CD1c-positive myeloid dendritic cell (primary cell): ENCODE data around the gene RIMBP3B.
"Not testable (repeated sequence)": the region's sequence is repeated elsewhere in the genome, so short reads cannot be mapped to it uniquely, and the experiment has no call there.

Source experiments
- DNase-seq: peaks from one replicate; pipeline ENCODE4 v3.0.0-alpha.2; 2016; ENCODE audit errors: extremely low spot score

The RIMBP3B gene, protein sequence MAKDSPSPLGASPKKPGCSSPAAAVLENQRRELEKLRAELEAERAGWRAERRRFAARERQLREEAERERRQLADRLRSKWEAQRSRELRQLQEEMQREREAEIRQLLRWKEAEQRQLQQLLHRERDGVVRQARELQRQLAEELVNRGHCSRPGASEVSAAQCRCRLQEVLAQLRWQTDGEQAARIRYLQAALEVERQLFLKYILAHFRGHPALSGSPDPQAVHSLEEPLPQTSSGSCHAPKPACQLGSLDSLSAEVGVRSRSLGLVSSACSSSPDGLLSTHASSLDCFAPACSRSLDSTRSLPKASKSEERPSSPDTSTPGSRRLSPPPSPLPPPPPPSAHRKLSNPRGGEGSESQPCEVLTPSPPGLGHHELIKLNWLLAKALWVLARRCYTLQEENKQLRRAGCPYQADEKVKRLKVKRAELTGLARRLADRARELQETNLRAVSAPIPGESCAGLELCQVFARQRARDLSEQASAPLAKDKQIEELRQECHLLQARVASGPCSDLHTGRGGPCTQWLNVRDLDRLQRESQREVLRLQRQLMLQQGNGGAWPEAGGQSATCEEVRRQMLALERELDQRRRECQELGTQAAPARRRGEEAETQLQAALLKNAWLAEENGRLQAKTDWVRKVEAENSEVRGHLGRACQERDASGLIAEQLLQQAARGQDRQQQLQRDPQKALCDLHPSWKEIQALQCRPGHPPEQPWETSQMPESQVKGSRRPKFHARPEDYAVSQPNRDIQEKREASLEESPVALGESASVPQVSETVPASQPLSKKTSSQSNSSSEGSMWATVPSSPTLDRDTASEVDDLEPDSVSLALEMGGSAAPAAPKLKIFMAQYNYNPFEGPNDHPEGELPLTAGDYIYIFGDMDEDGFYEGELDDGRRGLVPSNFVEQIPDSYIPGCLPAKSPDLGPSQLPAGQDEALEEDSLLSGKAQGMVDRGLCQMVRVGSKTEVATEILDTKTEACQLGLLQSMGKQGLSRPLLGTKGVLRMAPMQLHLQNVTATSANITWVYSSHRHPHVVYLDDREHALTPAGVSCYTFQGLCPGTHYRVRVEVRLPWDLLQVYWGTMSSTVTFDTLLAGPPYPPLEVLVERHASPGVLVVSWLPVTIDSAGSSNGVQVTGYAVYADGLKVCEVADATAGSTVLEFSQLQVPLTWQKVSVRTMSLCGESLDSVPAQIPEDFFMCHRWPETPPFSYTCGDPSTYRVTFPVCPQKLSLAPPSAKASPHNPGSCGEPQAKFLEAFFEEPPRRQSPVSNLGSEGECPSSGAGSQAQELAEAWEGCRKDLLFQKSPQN (N-terminal part only)

DNA sequence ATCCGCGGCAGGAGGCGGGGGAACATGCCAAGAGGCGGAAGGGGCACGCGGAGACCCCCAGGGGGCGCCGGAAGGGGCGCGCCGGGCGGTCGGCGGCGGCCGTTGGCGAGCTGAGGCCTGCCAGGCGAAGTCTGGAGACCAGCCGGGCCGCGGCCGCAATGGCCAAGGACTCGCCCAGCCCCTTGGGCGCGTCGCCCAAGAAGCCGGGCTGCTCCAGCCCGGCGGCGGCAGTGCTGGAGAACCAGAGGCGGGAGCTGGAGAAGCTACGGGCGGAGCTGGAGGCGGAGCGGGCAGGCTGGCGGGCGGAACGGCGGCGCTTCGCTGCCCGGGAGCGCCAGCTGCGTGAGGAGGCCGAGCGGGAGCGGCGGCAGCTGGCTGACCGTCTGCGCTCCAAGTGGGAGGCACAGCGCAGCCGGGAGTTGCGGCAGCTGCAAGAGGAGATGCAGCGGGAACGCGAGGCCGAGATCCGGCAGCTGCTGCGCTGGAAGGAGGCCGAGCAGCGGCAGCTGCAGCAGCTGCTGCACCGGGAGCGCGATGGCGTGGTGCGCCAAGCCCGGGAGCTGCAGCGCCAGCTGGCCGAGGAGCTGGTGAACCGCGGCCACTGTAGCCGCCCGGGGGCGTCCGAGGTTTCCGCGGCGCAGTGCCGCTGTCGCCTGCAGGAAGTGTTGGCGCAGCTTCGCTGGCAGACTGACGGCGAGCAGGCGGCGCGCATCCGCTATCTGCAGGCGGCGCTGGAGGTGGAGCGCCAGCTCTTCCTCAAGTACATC is at the start of gene RIMBP3B:
RIMBP3B (plus strand) TSS at position 51 of the 767 bp plus-strand sequence; CDS start at position 159, 108 bp downstream.
- DNase-seq: not testable (repeated sequence)

DNA sequence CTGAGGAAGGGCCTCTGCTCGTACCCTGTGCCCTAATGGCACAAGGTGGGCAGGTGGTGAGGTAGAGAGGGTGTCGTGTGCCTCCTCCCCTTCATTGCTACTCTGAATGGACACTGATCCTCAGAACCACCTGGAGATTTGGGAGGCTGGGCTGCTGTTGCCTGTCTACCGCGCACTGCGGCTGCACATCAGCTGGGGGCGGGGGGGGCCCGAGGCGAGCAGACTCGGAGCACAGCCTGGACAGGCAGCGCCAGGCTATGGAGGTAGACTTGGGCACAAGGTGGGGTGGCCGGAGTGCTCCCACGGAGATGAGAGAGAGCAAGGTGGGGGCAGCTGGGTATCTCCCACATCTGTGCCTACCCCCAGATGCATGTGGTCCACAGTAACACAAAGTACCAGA is 26.0 kb upstream of the RIMBP3B start:
- not testable (repeated sequence) for DNase-seq

DNA sequence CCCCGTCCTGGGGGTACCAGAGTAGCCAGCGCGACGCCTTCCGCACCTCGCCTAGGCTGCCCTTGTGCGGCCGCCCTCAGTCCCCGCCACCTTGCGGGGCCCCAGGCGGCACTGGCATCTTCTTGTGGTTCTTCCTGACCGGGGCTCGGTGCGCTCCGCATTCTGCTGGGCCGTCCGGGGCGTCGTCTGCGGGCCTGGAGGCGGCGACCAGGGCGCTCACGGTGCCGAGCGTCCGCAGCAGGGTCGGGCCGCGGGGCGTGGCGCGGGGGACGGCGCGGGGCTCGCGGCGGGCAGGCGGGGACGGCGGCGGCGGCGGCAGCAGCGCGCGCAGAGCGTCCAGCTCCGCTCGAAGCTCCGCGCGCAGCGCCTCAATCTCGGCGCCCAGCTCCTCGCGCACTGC is 23.0 kb upstream of the RIMBP3B start:
- not testable (repeated sequence) for DNase-seq

DNA sequence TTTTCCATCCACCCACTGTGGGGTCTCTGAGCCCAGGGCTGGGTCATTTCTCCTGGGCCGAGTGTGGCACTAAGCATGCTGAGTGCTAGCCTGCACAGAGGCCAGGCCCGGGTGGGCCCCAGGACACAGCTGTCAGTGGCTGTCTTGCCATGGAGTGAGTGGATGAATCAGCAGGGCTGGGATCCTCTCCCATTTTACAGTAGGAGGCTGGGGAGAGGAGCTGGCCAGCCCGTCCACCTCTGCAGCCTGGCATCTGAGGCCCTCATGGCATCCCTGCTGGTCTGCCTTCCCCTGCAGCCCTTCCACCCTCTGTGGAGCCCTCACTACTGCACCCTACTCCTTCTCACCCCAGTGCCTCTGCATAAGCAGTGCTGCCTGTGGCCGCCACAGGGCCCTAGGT is 21.1 kb upstream of the RIMBP3B start:
- DNase-seq: not testable (repeated sequence)

DNA sequence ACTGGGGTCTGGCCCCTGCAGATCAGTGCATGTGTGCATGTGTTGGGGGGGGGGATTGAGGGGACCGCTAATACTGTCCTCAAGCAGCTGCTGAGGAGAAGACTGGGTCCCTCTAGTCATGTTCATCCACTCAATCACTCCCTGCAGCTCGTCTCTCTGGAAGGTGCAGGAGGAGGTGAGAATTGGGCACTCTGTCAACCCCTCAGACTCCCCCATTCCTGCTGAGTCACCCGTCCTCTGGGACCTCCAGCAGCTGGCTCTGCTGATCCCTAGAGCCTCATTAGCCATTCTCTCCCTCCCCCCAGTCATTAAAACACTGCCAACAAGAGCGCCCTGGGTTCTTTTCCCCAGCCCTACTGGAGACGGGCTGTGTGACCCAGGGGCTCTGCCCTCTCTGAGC is 20.5 kb upstream of the RIMBP3B start:
- DNase-seq: not testable (repeated sequence)

DNA sequence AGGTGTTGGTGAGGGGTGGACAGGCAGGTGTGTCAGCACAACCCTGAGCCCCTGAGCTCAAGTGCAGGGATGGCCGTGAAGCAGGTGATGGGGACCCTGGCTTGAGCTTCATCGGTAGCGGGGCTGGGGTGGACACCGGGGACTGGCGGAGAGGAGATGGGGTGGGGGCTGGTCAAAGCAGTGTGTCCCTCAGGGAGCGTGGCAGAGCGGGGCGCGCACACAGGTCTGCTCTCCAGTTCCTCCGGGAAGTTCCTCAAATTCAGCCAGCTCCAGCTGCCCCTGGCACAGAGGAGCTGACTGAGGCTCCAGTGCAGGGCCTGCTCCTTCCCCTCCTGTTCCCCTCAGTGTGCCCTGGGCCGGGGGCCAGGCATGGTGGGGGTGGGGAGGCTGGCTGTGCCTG is 19.7 kb upstream of the RIMBP3B start:
- DNase-seq: not testable (repeated sequence)

DNA sequence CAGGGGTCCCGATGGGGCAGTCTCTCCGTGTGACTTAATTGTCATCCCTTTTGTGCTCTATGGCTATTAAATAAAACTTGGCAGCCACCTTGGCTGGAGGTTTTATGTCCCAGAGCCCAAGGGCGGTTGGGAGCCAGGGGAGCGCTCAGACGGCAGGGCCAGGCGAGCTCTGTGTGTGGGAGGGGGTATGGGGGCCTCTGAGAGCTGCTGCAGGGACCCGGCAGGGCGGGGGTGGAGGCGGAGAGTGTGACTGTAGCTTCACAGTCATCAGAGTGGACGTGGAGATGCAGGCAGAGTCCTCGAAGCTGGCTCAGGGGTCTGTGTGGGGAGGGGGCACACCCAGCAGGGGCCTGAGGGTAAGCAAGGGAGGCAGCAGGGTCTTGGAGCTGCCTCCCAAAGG is 19.2 kb upstream of the RIMBP3B start:
- DNase-seq: not testable (repeated sequence)

DNA sequence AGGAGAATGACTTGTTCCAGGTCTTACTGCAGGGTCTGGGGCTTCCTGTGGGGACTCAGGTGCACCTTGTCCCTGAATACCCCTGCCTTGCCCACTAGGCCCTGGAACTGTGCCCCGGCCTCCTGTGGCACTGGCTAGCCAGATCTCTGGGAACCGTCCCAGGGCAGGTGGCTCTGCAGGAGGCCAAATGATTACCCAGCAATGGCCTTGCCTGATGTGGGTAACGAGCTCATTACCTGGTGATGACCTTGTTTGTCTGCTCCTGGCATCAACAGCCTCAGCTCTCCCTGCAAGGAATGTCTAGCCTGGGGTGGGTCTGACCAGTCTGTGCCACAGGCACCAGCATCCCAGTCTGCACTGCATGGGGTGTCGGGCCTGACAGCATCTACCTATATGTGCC is 18.2 kb upstream of the RIMBP3B start:
- DNase-seq: not testable (repeated sequence)

DNA sequence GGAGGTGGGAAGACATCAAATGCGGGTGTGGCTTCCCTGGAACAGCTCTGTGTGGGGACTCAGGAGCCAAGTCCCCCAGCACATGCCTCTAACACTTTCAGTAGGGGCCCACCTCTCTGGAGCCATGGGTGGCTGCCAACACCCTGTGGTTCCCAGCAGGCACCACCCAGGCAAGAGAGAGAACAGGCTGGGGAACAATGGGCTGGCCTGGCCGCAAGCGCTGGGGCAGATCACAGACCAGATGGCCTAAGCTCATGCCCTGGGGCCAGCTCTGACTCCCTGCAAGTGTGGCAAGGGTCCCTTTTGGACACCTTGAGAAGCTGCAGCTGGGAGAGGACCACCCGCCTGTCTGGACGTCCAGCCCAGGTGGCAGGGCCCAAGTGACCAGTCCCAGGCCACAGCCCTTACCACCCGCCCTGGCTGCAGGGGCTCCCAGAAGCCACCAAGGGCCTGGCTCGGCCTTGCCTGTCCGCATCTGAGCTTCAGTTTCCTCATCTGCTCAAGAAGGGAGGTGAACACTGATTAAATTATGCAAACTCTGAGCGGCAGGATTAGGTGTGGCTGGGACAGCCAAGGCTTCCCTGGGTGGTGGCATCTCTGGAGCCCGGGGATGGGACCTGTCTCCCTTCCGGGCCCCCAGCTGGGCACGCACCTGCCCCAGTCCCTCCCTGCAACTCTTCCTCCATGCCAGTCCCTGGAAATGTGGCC is 14.8 kb upstream of the RIMBP3B start:
- not testable (repeated sequence) for DNase-seq

DNA sequence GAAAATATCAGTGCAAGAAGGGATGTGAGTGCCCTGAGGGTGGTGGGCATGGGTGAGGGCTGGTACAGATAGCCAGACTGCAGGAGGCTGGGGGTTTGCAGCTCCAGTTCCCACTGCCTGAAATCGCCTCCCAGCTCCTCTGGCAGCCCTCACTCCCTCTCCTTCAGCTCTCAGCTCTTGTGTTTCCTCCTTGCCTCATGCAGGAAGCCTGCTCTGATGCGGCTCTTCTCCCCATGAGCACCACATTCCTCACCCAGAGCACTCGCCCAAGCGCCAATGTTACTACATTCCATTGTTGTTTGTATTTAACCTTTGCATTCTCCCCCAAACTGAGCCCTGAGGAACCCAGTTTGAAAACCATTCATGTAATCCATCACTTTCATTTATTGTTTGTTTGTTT is 7.7 kb upstream of the RIMBP3B start:
- not testable (repeated sequence) for DNase-seq

DNA sequence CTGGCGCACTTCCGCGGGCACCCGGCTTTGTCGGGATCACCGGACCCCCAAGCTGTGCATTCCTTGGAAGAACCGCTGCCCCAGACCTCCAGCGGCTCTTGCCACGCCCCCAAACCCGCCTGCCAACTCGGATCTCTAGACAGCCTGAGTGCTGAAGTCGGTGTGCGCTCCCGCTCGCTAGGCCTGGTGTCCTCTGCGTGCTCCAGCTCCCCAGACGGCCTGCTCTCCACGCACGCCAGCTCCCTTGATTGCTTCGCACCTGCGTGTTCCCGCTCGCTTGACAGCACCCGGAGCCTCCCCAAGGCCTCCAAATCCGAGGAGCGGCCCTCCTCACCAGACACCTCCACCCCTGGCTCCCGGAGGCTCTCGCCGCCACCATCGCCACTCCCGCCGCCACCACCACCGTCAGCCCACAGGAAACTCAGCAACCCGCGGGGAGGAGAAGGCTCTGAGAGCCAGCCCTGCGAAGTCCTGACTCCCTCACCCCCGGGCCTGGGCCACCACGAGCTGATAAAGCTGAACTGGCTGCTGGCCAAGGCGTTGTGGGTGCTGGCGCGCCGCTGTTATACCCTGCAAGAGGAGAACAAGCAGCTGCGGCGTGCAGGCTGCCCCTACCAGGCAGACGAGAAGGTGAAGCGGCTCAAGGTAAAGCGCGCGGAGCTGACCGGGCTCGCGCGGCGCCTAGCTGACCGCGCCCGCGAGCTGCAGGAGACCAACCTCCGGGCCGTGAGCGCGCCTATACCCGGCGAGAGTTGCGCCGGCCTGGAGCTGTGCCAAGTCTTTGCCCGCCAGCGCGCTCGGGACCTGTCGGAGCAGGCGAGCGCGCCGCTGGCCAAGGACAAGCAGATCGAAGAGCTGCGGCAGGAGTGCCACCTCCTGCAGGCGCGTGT is 1.2 kb downstream of the RIMBP3B start:
- DNase-seq: not testable (repeated sequence)

DNA sequence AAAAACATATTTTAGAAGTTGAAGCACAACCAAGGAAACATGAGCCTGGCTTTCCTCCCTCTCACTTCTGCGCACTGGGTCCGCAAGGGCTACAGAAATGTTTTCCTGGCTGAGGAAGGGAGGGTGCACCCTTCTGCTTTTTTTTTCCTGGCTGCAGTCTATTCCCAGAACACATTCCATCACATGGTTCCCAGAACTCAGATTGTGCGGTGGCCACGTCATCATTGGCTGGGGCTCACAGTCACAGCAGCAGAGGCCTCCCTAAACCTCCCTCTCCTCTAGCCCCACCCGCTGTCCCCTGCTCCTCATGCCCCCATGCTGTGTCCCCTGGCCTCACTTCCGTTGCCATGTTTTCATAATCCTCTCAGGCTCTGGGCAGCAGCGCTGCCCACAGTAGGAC is 5.9 kb downstream of the RIMBP3B start:
- DNase-seq: not testable (repeated sequence)

DNA sequence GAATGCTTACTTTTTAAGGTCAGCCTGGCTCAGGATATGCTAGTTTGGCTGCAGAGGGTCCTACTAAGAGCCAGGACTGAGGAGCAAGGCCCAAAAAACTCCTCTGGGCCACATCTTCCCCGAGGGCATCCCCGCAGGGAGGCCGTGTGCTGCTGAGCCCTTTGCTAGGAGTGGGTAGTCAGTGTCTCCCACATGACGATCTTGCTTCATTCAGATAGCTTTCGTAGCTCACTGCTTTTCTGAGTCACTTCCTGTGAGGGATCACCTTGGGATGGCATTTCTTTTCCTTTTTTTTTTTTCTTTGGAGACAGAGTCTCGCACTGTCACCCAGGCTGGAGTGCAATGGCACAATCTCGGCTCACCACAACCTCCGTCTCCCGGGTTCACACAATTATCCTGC is 6.5 kb downstream of the RIMBP3B start:
- DNase-seq: not testable (repeated sequence)

DNA sequence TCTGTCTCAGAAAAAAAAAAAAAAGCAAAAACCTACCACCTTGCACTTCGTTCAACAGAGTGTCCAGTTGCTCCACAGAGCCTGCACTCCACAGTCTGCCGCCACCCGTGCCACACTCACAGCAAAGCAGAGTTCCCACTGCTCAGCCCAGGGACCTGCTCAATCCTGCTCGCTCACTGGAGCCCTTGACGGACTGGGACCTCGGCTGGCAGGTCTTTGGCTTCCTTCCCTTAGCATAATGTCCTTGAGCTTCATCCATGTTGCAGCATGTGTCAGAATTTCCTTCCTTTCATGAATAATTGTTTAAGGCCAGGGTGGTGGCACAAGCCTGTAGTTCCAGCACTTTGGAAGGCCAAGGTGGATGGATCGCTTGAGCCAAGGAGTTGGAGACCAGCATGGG is 11.1 kb downstream of the RIMBP3B start:
- not testable (repeated sequence) for DNase-seq

DNA sequence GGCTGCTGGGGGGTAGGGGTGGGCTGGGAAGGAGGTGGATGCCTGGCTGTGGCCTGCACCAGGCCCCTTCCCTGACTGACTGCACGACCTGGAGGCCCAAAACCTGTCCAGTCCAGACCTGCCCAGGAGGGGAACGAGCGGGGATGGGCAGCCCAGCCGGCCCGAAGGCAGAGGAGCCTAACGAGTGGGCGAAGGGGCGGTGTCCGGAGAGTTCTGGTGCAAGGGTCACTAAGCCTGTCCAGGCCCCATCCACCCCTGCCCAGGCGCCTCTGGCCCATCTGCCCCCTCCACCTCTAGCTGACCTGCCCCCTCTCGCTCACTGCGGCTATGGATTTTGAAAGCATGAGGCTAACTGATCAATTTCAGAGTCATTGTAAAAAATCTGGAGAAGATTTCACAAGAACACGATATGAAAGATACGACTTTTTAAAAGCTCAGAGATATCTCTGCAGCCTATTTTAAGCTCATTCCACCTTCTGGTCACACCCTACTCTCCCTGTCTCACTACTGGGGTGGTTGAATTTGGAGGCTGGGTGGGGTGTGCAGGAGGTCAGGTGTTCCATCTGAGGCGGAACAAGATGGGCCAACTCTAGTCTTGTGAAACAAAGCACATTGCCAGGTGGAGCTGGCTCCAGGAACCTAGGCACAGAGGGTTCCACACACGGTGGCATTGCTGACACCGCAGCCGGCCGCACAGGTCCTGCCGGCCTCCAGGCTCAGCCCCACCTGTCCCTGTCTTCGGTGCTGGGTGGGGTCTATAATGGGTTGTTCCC is 17.8 kb downstream of the RIMBP3B start:
- not testable (repeated sequence) for DNase-seq

DNA sequence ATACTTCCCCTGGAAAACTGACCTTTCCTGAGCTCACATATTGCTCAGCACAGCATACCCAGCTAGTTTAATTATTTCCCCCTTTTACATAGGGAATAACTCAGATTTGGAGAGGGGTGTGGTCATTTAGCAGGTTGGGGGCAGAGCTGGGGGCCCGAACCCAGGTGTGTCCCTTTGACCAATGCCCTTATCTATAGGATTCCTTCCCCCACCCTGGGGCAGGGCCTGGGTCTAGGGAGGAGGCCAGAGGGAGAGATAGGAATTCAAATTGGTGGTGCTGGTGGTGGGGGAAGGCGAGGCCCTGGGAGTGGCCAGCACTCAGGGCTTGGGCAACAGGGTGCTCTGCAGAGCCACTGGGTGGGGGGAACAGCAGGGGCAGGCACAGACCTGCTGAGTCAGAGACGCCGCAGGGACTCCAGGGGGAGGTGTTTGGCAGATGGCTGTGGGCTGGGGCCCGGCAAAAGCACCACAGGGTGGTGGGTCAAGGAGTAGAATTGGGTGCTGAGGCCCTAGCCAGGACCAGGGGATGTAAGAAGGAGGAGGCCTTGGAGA is 19.3 kb downstream of the RIMBP3B start:
- not testable (repeated sequence) for DNase-seq

DNA sequence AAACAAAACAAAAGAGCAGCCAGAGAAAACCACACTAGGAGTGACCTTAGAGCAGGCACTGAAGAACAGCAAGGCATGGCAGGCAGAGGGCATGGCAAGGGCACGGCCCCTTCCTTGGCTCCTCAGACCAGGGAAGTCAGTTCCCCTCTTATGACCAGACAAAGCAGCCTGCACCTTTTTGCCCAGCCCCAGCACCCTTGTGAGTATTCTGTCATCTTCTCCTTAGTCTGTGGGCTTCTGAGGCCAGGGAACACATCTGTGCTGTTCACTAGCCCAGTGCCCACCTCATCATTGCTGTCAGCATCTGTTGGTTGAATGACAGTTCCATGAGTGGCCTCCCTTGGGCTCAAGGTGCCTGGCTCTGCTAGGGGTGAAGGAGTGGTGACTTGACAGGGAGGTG is 23.6 kb downstream of the RIMBP3B start:
- DNase-seq: not testable (repeated sequence)

DNA sequence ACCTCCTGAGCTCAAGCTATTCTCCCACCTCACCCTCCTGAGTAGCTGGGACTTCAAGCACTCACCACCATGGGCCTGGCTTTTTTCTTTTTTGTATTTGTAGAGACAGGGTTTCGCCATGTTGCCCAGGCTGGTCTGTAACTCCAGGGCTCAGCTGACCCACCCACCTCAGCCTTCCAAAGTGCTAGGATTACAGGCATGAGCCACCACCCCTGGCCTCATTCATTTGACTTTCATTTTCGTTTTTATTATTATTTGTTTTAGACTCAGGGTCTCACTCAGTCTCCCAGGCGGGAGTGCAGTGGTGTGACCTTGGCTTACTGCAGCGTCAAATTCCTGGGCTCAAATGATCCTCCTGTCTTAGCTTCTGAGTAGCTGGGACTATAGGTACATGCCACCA is 24.2 kb downstream of the RIMBP3B start:
- not testable (repeated sequence) for DNase-seq
